Endothelial cell of umbilical vein (primary cell): Measurements from ENCODE around the gene SAP130. TPM values are rescaled to one million over a fixed set of nuclear protein-coding genes. Genes with fewer than 3 reads are reported as not detected.

Experiments
- BruUV-seq: library from RNA; stranded (reverse); fragments of 400-500 nt; replicated peaks from 2 replicates; lab custom pipeline; 2021; lab: Mats Ljungman, UMichigan
- CTCF ChIA-PET: fragments of 300-600, 350-600 bp; sonication (Branson Sonifier 250); formaldehyde crosslinking; loops from one replicate; lab custom pipeline; 2021; ENCODE audit warnings: antibody characterized with exemption, inconsistent platforms; lab: Charles Lee
- POLR2A ChIA-PET: fragments of 300-600, 350-600 bp; sonication (Branson Sonifier 250); formaldehyde crosslinking; loops from one replicate; lab custom pipeline; 2021; ENCODE audit warnings: antibody characterized with exemption, inconsistent platforms; lab: Charles Lee
- DNase-seq: peaks from one replicate; pipeline ENCODE4 v3.0.0-alpha.2; 2011; ENCODE audit warnings: low read depth, low spot score
- FAIRE-seq: peaks from 2 replicates; lab custom pipeline; 2011; peaks lifted over from hg19 to GRCh38; lab: Jason Lieb, UNC
- H2AFZ ChIP-seq: 2 replicates; pipeline ENCODE4 v1.6.0; 2012; ENCODE audit warnings: low read depth, low read length, control low read depth, inconsistent platforms
- H3K27ac ChIP-seq: 2 replicates; pipeline ENCODE4 v1.5.1; 2011; ENCODE audit warnings: low read depth, mild to moderate bottlenecking, control low read depth, low read length, moderate library complexity; ENCODE audit not compliant: insufficient read depth
- H3K27me3 ChIP-seq, 2 experiments: 2 replicates each; pipeline versions ENCODE4 v1.6.0 to v1.6.1; 2011; ENCODE audit warnings: low read length in 2 of 2, mixed read lengths in 1 of 2; ENCODE audit not compliant: control insufficient read depth in 2 of 2, insufficient read depth in 2 of 2
- H3K36me3 ChIP-seq, 2 experiments: 2 replicates in 1 of 2; 3 replicates in 1 of 2; pipeline ENCODE4 v1.5.1; 2011; ENCODE audit warnings: low read length in 2 of 2, mild to moderate bottlenecking in 1 of 2, moderate library complexity in 1 of 2; ENCODE audit not compliant: control insufficient read depth in 2 of 2, insufficient read depth in 2 of 2; ENCODE audit errors: extremely low read depth in 1 of 2
- H3K4me1 ChIP-seq: 3 replicates; pipeline ENCODE4 v1.5.1; 2011; ENCODE audit warnings: mild to moderate bottlenecking, low read length; ENCODE audit not compliant: control insufficient read depth, insufficient read depth; ENCODE audit errors: extremely low read depth
- H3K4me2 ChIP-seq: 2 replicates; pipeline ENCODE4 v1.6.1; 2011; ENCODE audit warnings: low read length, control low read depth, mixed read lengths; ENCODE audit not compliant: insufficient read depth
- H3K4me3 ChIP-seq, 3 experiments: fragments of 200-600 bp in 1 of 3; sonication (generic), shearing (Covaris generic) in 1 of 3; replicated peaks in 1 of 3; 2 replicates each; pipeline ENCODE4 v1.5.1; 2011 to 2016; ENCODE audit warnings: control low read depth in 3 of 3, low read length in 3 of 3, mild to moderate bottlenecking in 2 of 3, inconsistent platforms in 1 of 3, low read depth in 1 of 3, moderate library complexity in 1 of 3; ENCODE audit not compliant: insufficient read depth in 1 of 3
- H3K79me2 ChIP-seq: 2 replicates; pipeline ENCODE4 v1.6.0; 2012; ENCODE audit warnings: low read length, inconsistent platforms; ENCODE audit not compliant: control insufficient read depth, insufficient read depth
- H3K9ac ChIP-seq: replicated peaks from 2 replicates; pipeline ENCODE3; 2011; ENCODE audit warnings: low read length, control low read depth; ENCODE audit not compliant: insufficient read depth; ENCODE audit errors: extremely low read depth
- H3K9me1 ChIP-seq: replicated peaks from 3 replicates; pipeline ENCODE4 v1.6.0; 2011; ENCODE audit warnings: mild to moderate bottlenecking, low read length; ENCODE audit not compliant: control insufficient read depth, insufficient read depth; ENCODE audit errors: extremely low read depth
- H3K9me3 ChIP-seq: replicated peaks from 2 replicates; pipeline ENCODE4 v1.5.1; 2012; ENCODE audit warnings: low read length, inconsistent platforms; ENCODE audit not compliant: control insufficient read depth, insufficient read depth
- H4K20me1 ChIP-seq: replicated peaks from 2 replicates; pipeline ENCODE3; 2011; ENCODE audit warnings: mild to moderate bottlenecking, low read length; ENCODE audit not compliant: control insufficient read depth, insufficient read depth; ENCODE audit errors: extremely low read depth
- EZH2 ChIP-seq: IDR thresholded peaks from 2 replicates; pipeline ENCODE4 v1.6.1; 2012; ENCODE audit warnings: borderline replicate concordance, low read depth, mild to moderate bottlenecking, moderate library complexity, low read length, inconsistent platforms; ENCODE audit not compliant: severe bottlenecking
- FOS ChIP-seq: IDR thresholded peaks from 2 replicates; pipeline ENCODE4 v1.6.1; 2011; ENCODE audit warnings: mild to moderate bottlenecking, low read length, moderate library complexity, borderline replicate concordance; ENCODE audit not compliant: insufficient read depth
- GATA2 ChIP-seq: IDR thresholded peaks from 2 replicates; pipeline ENCODE4 v1.7.0; 2011; ENCODE audit warnings: low read depth, mild to moderate bottlenecking, moderate library complexity, mixed read lengths, low read length; ENCODE audit not compliant: insufficient read length, insufficient read depth
- JUN ChIP-seq: IDR thresholded peaks from 2 replicates; pipeline ENCODE4 v1.6.1; 2011; ENCODE audit warnings: borderline replicate concordance, low read depth; ENCODE audit not compliant: insufficient read length, insufficient read depth
- MYC ChIP-seq: IDR thresholded peaks from one replicate; pipeline ENCODE4 v1.6.1; 2011; ENCODE audit warnings: mild to moderate bottlenecking, low read depth, low read length
- POLR2A ChIP-seq: IDR thresholded peaks from 2 replicates; pipeline ENCODE4 v1.6.1; 2012; ENCODE audit warnings: low read depth, mild to moderate bottlenecking, control low read depth, low read length
- POLR2AphosphoS5 ChIP-seq: IDR thresholded peaks from 2 replicates; pipeline ENCODE4 v1.6.1; 2012; ENCODE audit warnings: low read depth, mild to moderate bottlenecking, control low read depth, low read length, moderate library complexity; ENCODE audit not compliant: insufficient read depth
- dilution Hi-C: fragments of 300-500 bp; cut with MboI; formaldehyde crosslinking; loops from one replicate; pipeline ENCODE4 v1.15.0; 2019; ENCODE audit warnings: low sequenced_read_pairs; ENCODE audit not compliant: extremely low pct_ligation_motif_present
- intact Hi-C: fragments of 100-400 bp; cut with micrococcal nuclease; formaldehyde crosslinking; loops from one replicate; pipeline ENCODE4 v1.10.0; 2022
- polyA plus RNA-seq, 4 experiments: library from polyadenylated mRNA; depleted of rRNA in 3 of 4; stranded (reverse) in 3 of 4; unstranded in 1 of 4; fragments of >200 nt; gene quantifications; 2 replicates each; pipeline versions ENCODE4 v1.2.1 to v1.2.3, GENCODE V29; 2011 to 2012; ENCODE audit warnings: missing spikeins in 1 of 4
- total RNA-seq: library from RNA; stranded (reverse); gene quantifications from 2 replicates; pipeline ENCODE4 v1.2.3, GENCODE V29; 2021
- TF ChIP-seq, protein P1 (sequence below): IDR thresholded peaks from 2 replicates; pipeline ENCODE4 v1.6.1; 2011; ENCODE audit not compliant: insufficient read depth, insufficient read length
- TF ChIP-seq, protein P2 (sequence below), 2 donors: IDR thresholded peaks; 1 replicate in 1 of 2; 2 replicates in 1 of 2; pipeline ENCODE4 v1.5.1; 2011; ENCODE audit warnings: low read length in 2 of 2, mild to moderate bottlenecking in 2 of 2, moderate library complexity in 2 of 2, control low read depth in 1 of 2, inconsistent platforms in 1 of 2, low read depth in 1 of 2; ENCODE audit not compliant: insufficient read depth in 1 of 2; ENCODE audit errors: extremely low read depth in 1 of 2

SAP130 gene
- total and polyA plus RNA-seq, 2 donors (not counting 3 experiments of a cell fraction or from before 2014, with no cell fraction given): 26.8 to 34.3 TPM

DNA sequence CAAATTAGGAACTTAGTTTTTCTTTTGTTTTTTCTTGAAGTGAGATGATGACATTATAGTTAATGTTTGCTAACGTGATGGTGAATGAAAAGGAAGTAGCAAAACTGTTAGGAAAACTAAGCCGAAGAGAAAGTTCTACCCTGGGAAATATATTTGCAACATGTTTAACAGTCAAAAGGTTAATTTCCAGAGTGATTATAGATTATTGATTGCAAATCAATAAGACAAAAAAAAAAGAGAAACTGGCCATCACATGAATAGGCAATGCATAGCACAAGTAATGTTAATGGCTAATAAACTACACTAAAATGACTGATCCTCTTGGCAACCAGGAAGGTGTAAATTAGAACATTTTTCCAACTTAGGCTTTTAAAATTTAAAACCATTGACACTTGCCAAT lies 116.1 kb downstream of the SAP130 start:
- dilution Hi-C loops (no loop called here), intact Hi-C loops (no loop called here)
- no peak for FAIRE-seq
- no peaks in the 10 kb centered on the region for H3K79me2 ChIP-seq
- ChIA-PET CTCF (no interaction called here), POLR2A (no interaction called here)
- TF ChIP-seq FOS (no peak), EZH2 (no peak), JUN (no peak), POLR2AphosphoS5 (no peak)
- TF ChIP-seq, protein P1, sequence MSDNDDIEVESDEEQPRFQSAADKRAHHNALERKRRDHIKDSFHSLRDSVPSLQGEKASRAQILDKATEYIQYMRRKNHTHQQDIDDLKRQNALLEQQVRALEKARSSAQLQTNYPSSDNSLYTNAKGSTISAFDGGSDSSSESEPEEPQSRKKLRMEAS: no peak
- TF ChIP-seq, protein P2, sequence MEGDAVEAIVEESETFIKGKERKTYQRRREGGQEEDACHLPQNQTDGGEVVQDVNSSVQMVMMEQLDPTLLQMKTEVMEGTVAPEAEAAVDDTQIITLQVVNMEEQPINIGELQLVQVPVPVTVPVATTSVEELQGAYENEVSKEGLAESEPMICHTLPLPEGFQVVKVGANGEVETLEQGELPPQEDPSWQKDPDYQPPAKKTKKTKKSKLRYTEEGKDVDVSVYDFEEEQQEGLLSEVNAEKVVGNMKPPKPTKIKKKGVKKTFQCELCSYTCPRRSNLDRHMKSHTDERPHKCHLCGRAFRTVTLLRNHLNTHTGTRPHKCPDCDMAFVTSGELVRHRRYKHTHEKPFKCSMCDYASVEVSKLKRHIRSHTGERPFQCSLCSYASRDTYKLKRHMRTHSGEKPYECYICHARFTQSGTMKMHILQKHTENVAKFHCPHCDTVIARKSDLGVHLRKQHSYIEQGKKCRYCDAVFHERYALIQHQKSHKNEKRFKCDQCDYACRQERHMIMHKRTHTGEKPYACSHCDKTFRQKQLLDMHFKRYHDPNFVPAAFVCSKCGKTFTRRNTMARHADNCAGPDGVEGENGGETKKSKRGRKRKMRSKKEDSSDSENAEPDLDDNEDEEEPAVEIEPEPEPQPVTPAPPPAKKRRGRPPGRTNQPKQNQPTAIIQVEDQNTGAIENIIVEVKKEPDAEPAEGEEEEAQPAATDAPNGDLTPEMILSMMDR (IDR thresholded peaks at IDR 0.05; ENCODE audit: extremely low read depth in 1 of 2, insufficient read depth in 1 of 2, low read depth in 1 of 2, low read length in 2 of 2): no peak
- no peaks in the 10 kb centered on the region for H3K9me1 ChIP-seq
- no peak overlapping the region for H3K4me2 ChIP-seq
- no peak overlapping the region for H3K9ac ChIP-seq
- H2AFZ ChIP-seq: no peak overlapping the region
- BruUV-seq: no TSS peak
- no peaks in the 10 kb centered on the region for H3K36me3 ChIP-seq
- DNase-seq: no peak
- no peaks in the 10 kb centered on the region for H3K4me1 ChIP-seq
- no peak overlapping the region for H3K27ac ChIP-seq
- no peak overlapping the region for H3K4me3 ChIP-seq
- H3K27me3 ChIP-seq: peaks cover 0 to 5% of the 10 kb centered on the region in 2 experiments
- no peaks in the 10 kb centered on the region for H4K20me1 ChIP-seq
- no peaks in the 10 kb centered on the region for H3K9me3 ChIP-seq

DNA sequence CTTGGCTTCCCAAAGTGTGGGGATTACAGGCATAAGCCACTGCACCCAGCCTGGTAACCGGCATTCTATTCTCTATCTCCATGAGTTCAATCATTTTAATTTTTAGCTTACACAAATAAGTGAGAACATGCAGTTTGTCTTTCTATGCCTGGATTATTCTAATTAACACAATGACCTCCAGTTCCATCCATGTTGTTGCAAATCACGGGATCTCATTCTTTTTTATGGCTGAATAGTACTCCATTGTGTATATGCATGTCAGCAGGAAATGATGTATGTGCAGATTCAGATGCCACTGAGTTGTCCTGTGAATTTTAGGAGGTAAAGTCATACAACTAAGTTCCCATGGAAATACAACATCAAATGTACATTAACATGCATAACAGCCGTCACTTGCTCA lies 117.4 kb downstream of the SAP130 start:
- ChIA-PET POLR2A (no interaction called here), CTCF (no interaction called here)
- Histone ChIP-seq H3K27ac (no peak overlapping the region), H3K36me3 (no peaks in the 10 kb centered on the region), H3K9me3 (no peaks in the 10 kb centered on the region), H3K4me2 (no peak overlapping the region), H3K27me3 (peaks cover 0 to 5% of the 10 kb centered on the region in 2 experiments), H3K4me1 (no peaks in the 10 kb centered on the region), H4K20me1 (no peaks in the 10 kb centered on the region), H2AFZ (no peak overlapping the region), H3K4me3 (no peak overlapping the region), H3K79me2 (no peaks in the 10 kb centered on the region), H3K9me1 (no peaks in the 10 kb centered on the region), H3K9ac (no peak overlapping the region)
- TF ChIP-seq FOS (no peak), MYC (no peak), JUN (no peak), POLR2AphosphoS5 (no peak), EZH2 (no peak), POLR2A (no peak), GATA2 (no peak)
- TF ChIP-seq, protein P1: no peak
- TF ChIP-seq, protein P2 (IDR thresholded peaks at IDR 0.05; ENCODE audit: extremely low read depth in 1 of 2, insufficient read depth in 1 of 2, low read depth in 1 of 2, low read length in 2 of 2): no peak
- DNase-seq (no peak), FAIRE-seq (no peak)
- BruUV-seq: no TSS peak
- dilution Hi-C loops: no loop called here
- intact Hi-C loops: no loop called here
